GM12878 (cell line): ENCODE measurements around the gene CACNA2D3. TPM values are rescaled to one million over a fixed set of nuclear protein-coding genes. Genes with fewer than 3 reads are reported as not detected.

Experiments used
- ATAC-seq: fragments of 200-7000 bp; cut with Tn5 transposase; 3 replicates; pipeline ENCODE4 v1.9.1; 2020; ENCODE audit warnings: mild to moderate bottlenecking, moderate library complexity
- BruUV-seq: library from RNA; stranded (reverse); fragments of 400-500 nt; replicated peaks from 2 replicates; lab custom pipeline; 2021; lab: Mats Ljungman, UMichigan
- CTCF ChIA-PET: fragments of 300-600 bp; sonication (Branson Sonifier 250); formaldehyde crosslinking; extraction: SDS; loops from one replicate; lab custom pipeline; 2021; ENCODE audit warnings: inconsistent platforms; lab: Yijun Ruan, JAX
- POLR2A ChIA-PET: fragments of 350-600 bp; formaldehyde crosslinking; extraction: SDS; loops from one replicate; lab custom pipeline; 2021; ENCODE audit warnings: inconsistent platforms; lab: Charles Lee
- RAD21 ChIA-PET: fragments of 300-600 bp; sonication (Branson Sonifier 250); formaldehyde crosslinking; loops from one replicate; lab custom pipeline; 2023; ENCODE audit warnings: antibody characterized with exemption; ENCODE audit not compliant: unreplicated experiment; lab: Charles Lee
- SMC1A ChIA-PET: fragments of 300-600 bp; sonication (Branson Sonifier 250); formaldehyde crosslinking; loops from one replicate; lab custom pipeline; 2023; ENCODE audit not compliant: unreplicated experiment, uncharacterized antibody; lab: Charles Lee
- DNase-seq: peaks from one replicate; pipeline ENCODE4 v3.0.0-alpha.2; 2011; ENCODE audit warnings: low read depth, low spot score
- FAIRE-seq: peaks from 3 replicates; lab custom pipeline; 2011; peaks lifted over from hg19 to GRCh38; lab: Jason Lieb, UNC
- H2AFZ ChIP-seq: 2 replicates; pipeline ENCODE4 v1.6.0; 2011; ENCODE audit warnings: low read depth, low read length, control low read depth; ENCODE audit not compliant: control insufficient read depth
- H3K27ac ChIP-seq: 2 replicates; pipeline ENCODE4 v1.5.1; 2011; ENCODE audit warnings: control low read depth; ENCODE audit not compliant: control insufficient read depth, insufficient read depth
- H3K27me3 ChIP-seq, 2 experiments: replicated peaks in 1 of 2; 2 replicates each; pipeline versions ENCODE4 v1.6.0 to v1.6.1; 2011; ENCODE audit warnings: low read length in 1 of 2; ENCODE audit not compliant: control insufficient read depth in 2 of 2, insufficient read depth in 2 of 2
- H3K36me3 ChIP-seq, 2 experiments: 2 replicates each; pipeline ENCODE4 v1.5.1; 2011; ENCODE audit warnings: low read length in 1 of 2; ENCODE audit not compliant: control insufficient read depth in 2 of 2, insufficient read depth in 2 of 2
- H3K4me1 ChIP-seq: 2 replicates; pipeline ENCODE4 v1.6.1; 2011; ENCODE audit warnings: mild to moderate bottlenecking, low read length, moderate library complexity, mixed read lengths; ENCODE audit not compliant: control insufficient read depth, insufficient read depth
- H3K4me2 ChIP-seq: 2 replicates; pipeline ENCODE4 v1.6.0; 2011; ENCODE audit warnings: control low read depth; ENCODE audit not compliant: control insufficient read depth, insufficient read depth
- H3K4me3 ChIP-seq: fragments of 200-600 bp; sonication (generic); 2 replicates; pipeline ENCODE4 v1.5.1; 2016
- H3K79me2 ChIP-seq: 2 replicates; pipeline ENCODE4 v1.6.0; 2011; ENCODE audit warnings: low read length; ENCODE audit not compliant: control insufficient read depth, insufficient read depth
- H3K9ac ChIP-seq: 2 replicates; pipeline ENCODE4 v1.8.0; 2011; ENCODE audit warnings: low read length, control low read depth, mixed read lengths; ENCODE audit not compliant: control insufficient read depth, insufficient read depth
- H3K9me3 ChIP-seq: replicated peaks from 3 replicates; pipeline ENCODE4 v1.5.1; 2011; ENCODE audit warnings: mild to moderate bottlenecking, low read length; ENCODE audit not compliant: control insufficient read depth, insufficient read depth
- H4K20me1 ChIP-seq: 2 replicates; pipeline ENCODE4 v1.6.0; 2011; ENCODE audit not compliant: control insufficient read depth, insufficient read depth
- CEBPZ ChIP-seq: fragments of 150-350 bp; IDR thresholded peaks from 2 replicates; pipeline ENCODE4 v1.6.1; 2016; ENCODE audit warnings: low read depth, low read length
- LARP7 ChIP-seq: fragments of 450-650 bp; IDR thresholded peaks from 2 replicates; pipeline ENCODE4 v1.6.1; 2017; ENCODE audit warnings: mild to moderate bottlenecking
- MTA3 ChIP-seq: IDR thresholded peaks from 2 replicates; pipeline ENCODE4 v1.6.1; 2012; ENCODE audit warnings: low read length, inconsistent platforms, borderline replicate concordance
- NFYA ChIP-seq: IDR thresholded peaks from 2 replicates; pipeline ENCODE4 v1.6.1; 2011; ENCODE audit warnings: low read depth, mild to moderate bottlenecking, low read length, improper control_type of control experiment, borderline replicate concordance
- PBX3 ChIP-seq: IDR thresholded peaks from 2 replicates; pipeline ENCODE4 v1.6.1; 2011; ENCODE audit warnings: mild to moderate bottlenecking, low read depth, low read length, moderate library complexity; ENCODE audit not compliant: insufficient replicate concordance
- SKIL ChIP-seq: fragments of 450-650 bp; IDR thresholded peaks from 2 replicates; pipeline ENCODE4 v1.6.1; 2017; ENCODE audit warnings: mild to moderate bottlenecking, low read depth, inconsistent platforms; ENCODE audit not compliant: poor library complexity, severe bottlenecking
- SMAD1 ChIP-seq: fragments of 450-650 bp; IDR thresholded peaks from 2 replicates; pipeline ENCODE4 v1.6.1; 2018; ENCODE audit warnings: mild to moderate bottlenecking, low read depth; ENCODE audit not compliant: partially characterized antibody
- SUZ12 ChIP-seq: fragments of 200-600 bp; sonication (generic); IDR thresholded peaks from one replicate; pipeline ENCODE4 v1.6.1; 2018; ENCODE audit warnings: antibody characterized with exemption, mild to moderate bottlenecking; ENCODE audit not compliant: unreplicated experiment
- TARDBP ChIP-seq: IDR thresholded peaks from 2 replicates; pipeline ENCODE4 v1.6.1; 2016; ENCODE audit warnings: borderline replicate concordance
- TBL1XR1 ChIP-seq: IDR thresholded peaks from 2 replicates; pipeline ENCODE4 v1.6.1; 2012; ENCODE audit warnings: low read depth, low read length, improper control_type of control experiment
- ZNF622 ChIP-seq: fragments of 450-650 bp; IDR thresholded peaks from 2 replicates; pipeline ENCODE4 v1.6.1; 2017; ENCODE audit warnings: mild to moderate bottlenecking, inconsistent platforms
- WGBS: methylation state at CpG from one replicate; pipeline ENCODE4 v1.1.6; 2016; ENCODE audit warnings: low lambda C conversion rate; ENCODE audit not compliant: insufficient replicate concordance, insufficient coverage; ENCODE audit errors: missing lambda C conversion rate; 5-methylcytosine and 5-hydroxymethylcytosine counted together
- in situ Hi-C: fragments of 300-500 bp; cut with MboI; formaldehyde crosslinking; loops from 9 replicates; pipeline ENCODE4 v1.14.3; 2018; ENCODE audit warnings: mixed read lengths
- intact Hi-C: fragments of 100-400 bp; cut with micrococcal nuclease; formaldehyde crosslinking; loops from one replicate; pipeline ENCODE4 v1.14.2; 2022; ENCODE audit not compliant: unreplicated experiment
- polyA plus RNA-seq, 11 experiments: library from polyadenylated mRNA; depleted of rRNA in 4 of 11; unstranded in 6 of 11; stranded (reverse) in 5 of 11; fragments of >200 nt; fragmentation: Nextera tagmentation in 4 of 11; fragmentation: Illumina TruSeq in 1 of 11; extraction: Ambion mirVana in 4 of 11; extraction: Trizol in 1 of 11; gene quantifications; 1 replicate in 1 of 11; 2 replicates in 10 of 11; pipeline versions ENCODE4 v1.2.1 to v1.2.3, GENCODE V29; 2011 to 2016; ENCODE audit warnings: inconsistent platforms in 2 of 11, missing spikeins in 2 of 11, low read depth in 1 of 11
- total RNA-seq, 4 experiments: library from RNA; depleted of rRNA in 3 of 4; stranded (reverse); fragments of >200 nt in 3 of 4; fragmentation: Illumina TruSeq in 1 of 4; extraction: Trizol in 1 of 4; gene quantifications; 2 replicates each; pipeline versions ENCODE4 v1.2.1 to v1.2.3, GENCODE V29; 2013 to 2021

The CACNA2D3 gene
- total and polyA plus RNA-seq, 10 of the 15 experiments (the other 5 are each of a cell fraction or from before 2014, with no cell fraction given): not detected

- 0 out of 4 replicates have a peak, but pooled peaks cover 0 to 4% of the 10 kb centered on the region in 2 experiments for H3K27me3 ChIP-seq
- no peak for ATAC-seq
Observed at GRCh38 chr3:54871867-54872266, 749.5 kb downstream of the CACNA2D3 start.

More at GRCh38 chr3:54871867-54872266, 749.5 kb downstream of the CACNA2D3 start:
- H3K9ac ChIP-seq: no peak overlapping the region
- SMC1A ChIA-PET: no interaction called here
- CTCF ChIA-PET: no interaction called here
- TF ChIP-seq CEBPZ (no peak), PBX3 (no peak), NFYA (no peak), MTA3 (no peak), SKIL (no peak), LARP7 (no peak), ZNF622 (no peak), TBL1XR1 (no peak), TARDBP (no peak), SUZ12 (no peak), SMAD1 (no peak)
- TF ChIP-seq, all 136 proteins: peak for 0
- FAIRE-seq: no peak
- H3K4me1 ChIP-seq: no peaks in the 10 kb centered on the region
- no peak overlapping the region for H3K27ac ChIP-seq
- H3K36me3 ChIP-seq: no peaks in the 10 kb centered on the region
- H3K9me3 ChIP-seq: no peaks in the 10 kb centered on the region
- POLR2A ChIA-PET: no interaction called here
- no peak overlapping the region for H3K4me3 ChIP-seq
- BruUV-seq: no TSS peak
- intact Hi-C loops (no loop called here), in situ Hi-C loops (no loop called here)
- no peak overlapping the region for H3K4me2 ChIP-seq
- H4K20me1 ChIP-seq: no peaks in the 10 kb centered on the region
- WGBS: 2% methylated on average over 4 of the region's 4 CpGs
- no peak for DNase-seq
- H3K79me2 ChIP-seq: no peaks in the 10 kb centered on the region
- RAD21 ChIA-PET: no interaction called here
- H2AFZ ChIP-seq: no peak overlapping the region
